Activated T-cell treated with anti-CD3 and anti-CD28 coated beads, Interleukin-2, amount 50 U/mL, for 1 hour (primary cell): ENCODE measurements around the gene PTPRN2.

ENCODE experiments used
- DNase-seq: peaks from one replicate; pipeline ENCODE4 v3.0.0-alpha.2; 2020

The PTPRN2 gene

DNA sequence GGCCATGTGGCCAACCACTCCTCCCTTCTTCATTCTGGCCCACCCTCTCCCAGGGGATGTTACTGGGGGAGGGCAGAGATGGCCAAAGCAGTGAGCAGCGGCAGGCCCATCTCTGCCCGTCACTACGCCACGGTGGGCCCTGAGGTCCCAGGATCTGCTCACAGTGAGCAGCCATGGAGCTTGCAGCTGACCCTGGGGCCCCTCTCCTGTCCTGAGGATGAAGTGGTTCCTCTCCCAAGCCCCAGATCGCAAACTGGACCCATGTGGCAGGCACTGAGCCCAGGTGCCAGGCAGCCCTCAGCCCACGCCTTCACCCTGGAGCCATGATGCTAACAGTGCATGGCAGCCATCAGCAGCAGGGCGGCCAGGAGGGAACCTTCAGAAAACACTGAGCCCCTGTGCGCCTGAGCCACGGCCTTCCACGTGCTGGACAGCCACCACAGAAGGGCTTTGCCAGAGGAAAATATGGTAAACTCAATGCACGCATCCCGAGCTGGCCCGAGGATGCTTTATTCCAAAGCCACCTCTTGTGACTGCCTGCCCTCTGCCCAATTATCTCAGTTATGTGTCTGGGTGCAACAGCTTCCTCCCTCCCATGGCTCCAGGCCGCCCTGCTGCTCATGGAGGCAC, 485.7 kb downstream of the PTPRN2 start:
- DNase-seq: no peak

DNA sequence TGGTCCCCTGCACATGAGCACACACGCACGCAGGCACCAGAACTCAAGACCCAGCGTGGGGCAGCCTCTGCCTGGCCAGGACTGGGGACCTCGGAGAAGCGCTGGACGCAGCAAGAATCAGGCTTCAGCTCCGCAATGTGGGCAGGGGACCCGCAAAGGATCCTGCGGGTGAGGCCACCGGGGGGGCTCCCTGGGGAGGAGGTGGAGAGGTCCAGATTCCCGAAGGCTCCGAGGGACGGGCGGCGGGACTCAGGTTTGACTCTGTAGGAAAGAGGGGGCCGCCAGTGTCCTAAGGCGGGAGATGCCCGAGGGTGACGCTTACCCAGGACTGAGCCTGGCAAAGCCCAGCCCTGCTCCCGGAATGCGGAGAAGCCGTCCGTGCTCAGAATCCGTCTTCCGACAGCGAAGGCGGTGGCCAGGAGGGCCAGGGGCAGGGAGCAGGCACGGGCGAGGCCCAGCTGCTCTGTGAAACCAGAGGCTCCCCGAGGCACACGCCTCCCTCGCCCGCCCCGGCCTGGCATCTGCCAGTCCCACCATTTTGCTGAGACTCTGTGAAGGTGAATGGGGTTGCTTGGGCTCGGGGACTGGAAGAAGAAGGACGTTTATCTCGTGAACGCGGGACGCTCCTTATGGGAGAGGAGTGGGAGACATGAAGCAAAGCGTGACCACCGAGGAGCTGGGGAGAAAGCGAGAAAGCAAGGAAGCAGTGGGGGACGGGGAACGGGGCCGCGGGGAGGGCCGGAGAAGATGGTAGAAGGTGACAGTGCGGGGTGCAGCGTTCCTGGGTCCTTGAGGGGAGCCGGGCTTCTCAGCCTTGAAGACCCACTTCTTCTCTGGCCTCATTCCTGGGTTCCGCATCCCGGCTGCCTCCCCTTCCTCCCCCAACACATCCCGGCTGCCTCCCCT, 489.2 kb downstream of the PTPRN2 start:
- DNase-seq: no peak

DNA sequence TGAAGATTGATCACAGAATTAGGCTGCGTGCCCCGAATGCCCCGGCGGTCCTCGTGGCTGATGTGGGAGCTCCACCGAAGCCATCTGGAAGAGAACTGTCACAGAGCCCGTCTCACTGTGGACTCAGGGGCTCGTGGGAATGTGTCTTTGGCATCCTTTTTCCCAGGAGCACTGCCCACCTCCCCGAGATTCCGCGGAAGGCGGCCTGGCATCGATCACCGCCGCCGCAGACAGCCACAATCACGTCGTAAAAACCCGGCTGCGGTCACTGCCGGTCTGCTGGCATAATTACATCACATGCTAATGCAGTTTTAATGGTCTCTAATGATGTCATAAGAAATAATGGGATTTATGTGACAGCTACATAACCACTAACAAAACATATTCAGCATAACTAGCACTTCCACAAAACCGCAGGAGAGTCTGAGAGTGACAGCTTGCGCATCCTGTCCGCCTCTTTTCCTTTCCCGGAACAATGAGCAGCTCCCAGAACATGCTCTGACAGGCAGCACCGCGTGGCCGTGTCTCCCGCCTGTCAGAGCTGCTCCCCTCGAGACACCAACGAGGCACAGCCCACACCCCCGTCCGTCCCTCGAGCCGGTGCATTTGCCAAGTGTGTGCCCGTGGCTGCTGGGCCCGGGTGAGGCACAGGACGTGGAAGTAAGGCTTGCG, 490.0 kb downstream of the PTPRN2 start:
- no peak for DNase-seq

- no peak for DNase-seq
Measured at GRCh38 chr7:158097106-158097452, 490.5 kb downstream of the PTPRN2 start.

GRCh38 chr7:158096582-158096981, 491.0 kb downstream of the PTPRN2 start:
- DNase-seq: no peak

DNA sequence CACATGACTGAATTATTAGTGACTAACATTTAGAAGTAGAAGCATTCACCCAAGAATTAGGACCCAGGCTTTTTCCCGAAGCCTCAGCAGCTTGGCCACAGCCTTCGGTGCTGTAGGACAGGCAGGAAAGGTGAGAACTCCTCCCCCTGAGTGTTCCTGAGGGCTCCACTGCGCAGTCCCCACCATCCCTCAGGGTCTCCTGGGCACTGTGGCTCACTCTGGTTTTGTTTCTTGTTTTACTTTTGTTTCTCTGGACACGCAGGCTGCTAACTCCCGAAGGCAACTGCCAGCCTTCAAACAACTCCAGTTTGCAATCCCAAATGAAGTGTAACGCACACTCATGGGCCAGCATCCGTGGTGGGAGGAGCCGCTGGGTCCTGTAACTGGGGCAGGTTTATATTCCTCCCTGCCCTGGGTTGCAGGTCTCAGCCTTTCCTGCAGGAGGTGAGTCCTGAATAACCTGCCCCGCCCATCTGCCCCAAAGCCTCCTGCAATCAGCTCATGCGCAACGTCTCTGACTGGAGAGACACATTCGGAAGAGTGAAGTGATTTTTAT, 492.9 kb downstream of the PTPRN2 start:
- DNase-seq: no peak

DNA sequence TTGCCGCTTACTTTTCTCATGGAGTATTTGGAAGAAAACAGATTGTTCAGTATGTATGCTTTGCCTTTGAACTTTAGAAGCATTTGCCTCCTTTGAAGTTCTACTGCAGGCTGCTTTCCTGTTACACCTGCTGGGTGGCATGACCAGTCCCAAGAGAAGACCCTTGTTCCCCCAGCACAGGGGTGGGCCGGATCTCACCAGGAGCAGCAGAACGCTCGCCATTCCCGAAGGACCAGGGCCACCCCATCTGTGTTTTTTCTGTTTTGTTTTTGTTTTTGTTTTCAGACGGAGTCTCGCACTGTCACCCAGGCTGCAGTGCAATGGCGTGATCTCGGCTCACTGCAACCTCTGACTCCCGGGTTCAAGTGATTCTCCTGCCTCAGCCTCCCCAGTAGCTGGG, 493.6 kb downstream of the PTPRN2 start:
- no peak for DNase-seq

GRCh38 chr7:158093156-158093796, 494.3 kb downstream of the PTPRN2 start:
- DNase-seq: no peak

- no peak for DNase-seq
Measured at GRCh38 chr7:158087196-158087595, 500.4 kb downstream of the PTPRN2 start.

GRCh38 chr7:158085741-158086695, 501.6 kb downstream of the PTPRN2 start:
- DNase-seq: no peak

DNA sequence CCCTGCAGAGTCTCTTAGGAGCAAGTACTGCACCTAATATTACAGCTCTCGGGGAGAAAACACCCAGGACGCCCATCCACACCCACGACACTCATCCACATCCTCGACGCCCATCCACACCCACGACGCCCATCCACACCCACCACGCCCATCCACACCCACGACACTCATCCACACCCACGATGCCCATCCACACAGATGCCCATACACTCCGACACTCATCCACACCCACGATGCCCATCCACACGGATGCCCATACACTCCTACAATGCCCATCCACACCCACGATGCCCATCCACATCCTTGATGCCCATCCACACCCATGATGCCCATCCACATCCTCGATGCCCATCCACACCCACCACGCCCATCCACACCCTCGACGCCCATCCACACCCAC, 503.1 kb downstream of the PTPRN2 start:
- no peak for DNase-seq

DNA sequence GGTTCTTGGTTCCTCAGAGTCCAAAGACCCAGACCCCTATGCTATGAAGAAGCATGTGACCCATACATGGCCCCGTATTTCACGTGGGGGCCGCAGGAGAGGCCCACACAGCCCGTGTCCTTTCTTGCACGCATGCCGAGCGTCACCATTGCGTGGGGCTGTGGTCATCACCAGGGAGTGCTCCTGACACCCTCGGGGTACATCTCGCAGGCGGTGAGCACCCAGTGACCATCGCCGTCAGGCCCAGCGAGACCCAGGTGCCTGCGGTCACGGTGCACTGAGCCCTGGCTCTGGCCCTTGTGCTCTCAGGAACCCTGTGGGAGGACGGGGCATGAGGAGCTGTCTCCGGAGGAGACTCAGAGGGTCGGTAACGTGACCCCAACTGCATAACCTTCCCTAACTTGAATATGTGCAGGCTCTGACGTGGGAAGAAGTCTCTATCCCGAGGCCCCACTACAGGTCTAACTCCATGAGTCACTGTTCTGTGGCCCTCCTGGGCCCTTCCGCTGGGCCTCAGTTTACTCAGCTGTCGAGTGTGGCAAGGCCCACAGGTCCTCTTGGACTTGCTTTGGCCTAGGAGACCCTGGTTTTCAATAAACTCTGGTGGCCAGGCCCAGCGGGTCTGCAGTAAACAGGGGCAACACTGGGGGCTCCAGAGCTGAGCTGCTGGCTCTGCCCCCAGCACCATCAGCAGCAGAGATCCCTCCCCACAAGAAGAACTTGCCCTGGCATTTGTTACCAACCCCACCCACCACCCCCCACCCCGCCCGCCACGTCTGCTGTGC, 503.9 kb downstream of the PTPRN2 start:
- no peak for DNase-seq

DNA sequence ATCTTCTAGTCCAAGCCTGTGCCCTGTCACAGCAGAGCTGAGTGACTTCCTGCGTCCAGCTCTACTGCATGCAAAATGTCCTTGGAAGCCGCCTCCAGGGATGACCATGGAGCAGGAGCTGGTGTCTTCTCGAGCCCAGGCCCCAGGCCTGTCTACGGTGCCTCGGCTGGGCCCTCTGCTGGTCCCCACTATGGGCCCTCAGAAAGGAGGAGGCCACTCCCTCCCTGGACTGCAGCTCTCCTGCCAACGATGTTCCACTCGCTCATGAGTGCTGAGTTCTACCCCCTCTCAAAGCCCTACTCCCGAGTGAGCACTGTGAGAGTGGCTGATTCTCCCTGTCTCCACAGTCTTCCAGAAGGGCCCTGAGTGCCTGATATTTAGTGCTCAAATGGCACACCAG, 504.9 kb downstream of the PTPRN2 start:
- no peak for DNase-seq

GRCh38 chr7:158080899-158081445, 506.7 kb downstream of the PTPRN2 start:
- DNase-seq: no peak

DNA sequence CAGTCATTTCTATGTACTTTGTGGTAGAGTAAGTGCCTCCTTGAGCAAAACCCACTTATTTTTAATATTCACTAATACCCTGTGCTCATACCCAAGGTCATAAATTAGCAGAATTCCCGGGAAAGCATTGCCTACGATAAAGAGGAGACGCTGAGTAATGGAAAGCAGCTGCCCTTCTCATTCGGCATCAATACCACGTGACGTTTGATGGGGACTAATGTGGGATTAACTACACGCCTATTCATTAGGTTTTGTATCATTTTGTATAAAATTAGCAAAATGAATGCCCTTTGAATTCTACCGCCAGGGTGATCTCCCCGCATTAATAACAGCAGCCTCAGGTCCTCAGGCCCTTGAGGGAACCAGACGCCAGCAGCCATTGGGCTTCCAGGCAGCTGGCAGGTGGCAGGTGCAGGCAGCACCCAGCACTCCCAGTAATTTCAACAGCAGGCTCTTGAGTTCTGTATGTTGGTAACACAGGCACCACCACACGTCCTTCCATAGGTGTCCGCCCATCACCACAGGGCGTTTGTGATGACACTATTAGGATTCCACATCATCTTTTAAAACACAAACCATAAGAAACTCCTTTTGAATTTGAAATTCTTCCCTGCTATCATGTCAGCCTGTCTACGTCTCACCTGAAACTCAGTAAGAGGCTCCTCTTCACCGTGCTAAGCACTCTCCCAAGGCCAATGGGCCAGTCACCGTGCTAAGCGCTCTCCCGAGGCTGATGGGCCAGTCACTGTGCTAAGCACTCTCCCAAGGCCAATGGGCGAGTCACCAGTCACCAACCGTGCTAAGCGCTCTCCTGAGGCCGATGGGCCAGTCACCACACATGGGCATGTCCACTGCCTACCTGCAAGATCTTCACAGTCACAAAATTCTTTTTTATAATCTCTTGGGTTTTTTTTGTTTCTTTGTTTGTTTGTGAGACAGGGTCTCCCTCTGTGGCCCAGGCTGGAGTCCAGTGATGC, 509.4 kb downstream of the PTPRN2 start:
- no peak for DNase-seq

DNA sequence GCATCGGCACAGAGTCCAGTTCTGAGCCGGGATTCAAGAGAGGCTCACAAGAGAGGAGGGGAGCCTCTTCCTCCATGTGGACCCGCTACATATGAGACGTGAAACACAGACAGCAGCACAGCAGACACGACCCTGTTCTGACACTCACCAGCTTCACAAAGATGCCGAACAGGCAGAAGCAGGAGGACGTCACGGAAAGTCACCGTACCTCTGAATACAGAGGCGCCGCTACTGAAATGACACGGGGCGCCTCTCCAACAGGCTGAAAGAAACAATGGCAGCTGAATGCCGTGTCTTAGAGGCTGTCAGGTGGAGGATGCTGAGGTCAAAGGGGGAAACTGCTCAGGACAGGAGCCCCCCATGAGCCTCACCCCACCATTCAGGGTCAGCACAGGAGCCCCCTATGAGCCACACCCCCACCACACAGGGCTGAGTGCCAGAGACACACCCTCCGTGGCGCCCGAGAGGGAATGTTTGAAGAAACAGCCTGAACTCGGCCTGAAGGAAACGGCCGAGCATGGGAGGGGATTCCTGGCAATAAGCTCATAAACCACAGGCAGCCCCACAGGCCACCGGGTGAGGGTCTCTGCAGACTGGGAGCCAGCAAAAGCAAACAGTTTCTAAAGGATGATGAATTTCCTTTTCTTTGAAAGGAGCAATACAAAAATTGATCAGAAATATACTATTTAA, 510.3 kb downstream of the PTPRN2 start:
- no peak for DNase-seq

DNA sequence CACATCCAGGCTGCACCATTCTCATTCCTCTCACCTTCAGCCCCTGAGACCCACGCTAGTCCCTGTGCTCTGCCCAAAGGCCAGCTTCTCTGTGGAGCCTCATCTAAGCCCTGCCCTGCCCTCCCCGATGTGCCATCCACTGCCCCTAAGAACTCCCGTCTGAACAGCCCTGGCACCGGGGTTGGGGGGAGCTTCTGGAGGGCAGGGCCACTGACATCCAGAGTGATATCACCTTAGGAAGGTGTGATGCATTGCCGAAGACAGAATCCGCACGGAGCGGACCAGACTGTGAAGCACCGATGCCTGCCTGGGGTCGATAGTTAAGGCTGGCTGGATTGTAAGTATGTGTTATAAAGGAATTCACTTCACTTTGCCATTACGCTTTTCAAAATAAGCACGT, 511.0 kb downstream of the PTPRN2 start:
- DNase-seq: no peak

GRCh38 chr7:158076215-158076614, 511.4 kb downstream of the PTPRN2 start:
- no peak for DNase-seq

- DNase-seq: no peak
Measured at GRCh38 chr7:158075633-158076001, 512.0 kb downstream of the PTPRN2 start.
